RWPE1 (cell line): ENCODE results near the gene DAP.

ENCODE experiments used
- CTCF ChIA-PET: fragments of 350-600 bp; sonication (Branson Sonifier 250); formaldehyde crosslinking; extraction: SDS; loops from one replicate; lab custom pipeline; 2021; lab: Yijun Ruan, JAX
- POLR2A ChIA-PET: fragments of 400-600 bp; formaldehyde crosslinking; extraction: SDS; loops from one replicate; lab custom pipeline; 2020; ENCODE audit warnings: antibody characterized with exemption; ENCODE audit not compliant: low non-redundant PET; lab: Yijun Ruan, JAX
- DNase-seq: peaks from one replicate; pipeline ENCODE4 v3.0.0; 2012; ENCODE audit warnings: low spot score
- H3K27ac ChIP-seq: fragments of 450-650 bp; 2 replicates; pipeline ENCODE4 v1.5.1; 2017
- TF ChIP-seq, protein P1 (sequence below): fragments of 450-650 bp; conservative IDR thresholded peaks from 2 replicates; pipeline ENCODE4 v1.5.1; 2017; ENCODE audit warnings: low read depth, mild to moderate bottlenecking

The DAP gene

DNA sequence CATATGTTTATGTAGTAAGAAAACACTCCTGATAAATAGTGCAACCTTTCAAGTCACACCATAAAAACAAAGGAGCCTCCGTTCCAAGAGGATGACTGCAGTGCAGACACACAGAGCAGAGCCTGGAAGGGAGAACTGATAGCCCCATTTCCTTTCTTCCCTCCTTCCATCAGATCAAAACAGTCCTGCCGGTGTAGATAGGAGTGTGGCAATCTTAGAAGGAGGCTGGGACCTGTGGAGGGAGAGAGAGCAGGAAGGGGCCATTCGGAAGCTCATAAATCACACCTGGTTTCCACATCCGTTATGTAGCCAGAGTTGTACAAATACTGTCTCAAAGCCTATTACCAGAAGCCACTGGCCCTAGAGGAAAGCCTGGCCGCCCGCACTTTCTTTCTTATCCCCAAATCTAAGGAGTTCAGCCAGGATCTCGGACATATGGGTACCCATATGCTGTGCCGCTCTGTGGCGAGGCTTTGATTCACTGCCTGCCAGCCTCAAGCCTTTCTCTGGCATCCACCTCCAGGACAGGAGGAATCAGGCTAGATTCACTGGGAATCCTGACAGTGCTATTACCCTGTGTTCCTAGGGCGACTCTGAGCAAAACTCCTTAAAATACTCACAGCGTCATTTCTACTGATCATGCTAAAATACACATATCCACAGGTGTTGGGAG lies 26.9 kb downstream of the DAP start:
- no peak for DNase-seq
- no peak overlapping the region for H3K27ac ChIP-seq
- TF ChIP-seq, protein P1, sequence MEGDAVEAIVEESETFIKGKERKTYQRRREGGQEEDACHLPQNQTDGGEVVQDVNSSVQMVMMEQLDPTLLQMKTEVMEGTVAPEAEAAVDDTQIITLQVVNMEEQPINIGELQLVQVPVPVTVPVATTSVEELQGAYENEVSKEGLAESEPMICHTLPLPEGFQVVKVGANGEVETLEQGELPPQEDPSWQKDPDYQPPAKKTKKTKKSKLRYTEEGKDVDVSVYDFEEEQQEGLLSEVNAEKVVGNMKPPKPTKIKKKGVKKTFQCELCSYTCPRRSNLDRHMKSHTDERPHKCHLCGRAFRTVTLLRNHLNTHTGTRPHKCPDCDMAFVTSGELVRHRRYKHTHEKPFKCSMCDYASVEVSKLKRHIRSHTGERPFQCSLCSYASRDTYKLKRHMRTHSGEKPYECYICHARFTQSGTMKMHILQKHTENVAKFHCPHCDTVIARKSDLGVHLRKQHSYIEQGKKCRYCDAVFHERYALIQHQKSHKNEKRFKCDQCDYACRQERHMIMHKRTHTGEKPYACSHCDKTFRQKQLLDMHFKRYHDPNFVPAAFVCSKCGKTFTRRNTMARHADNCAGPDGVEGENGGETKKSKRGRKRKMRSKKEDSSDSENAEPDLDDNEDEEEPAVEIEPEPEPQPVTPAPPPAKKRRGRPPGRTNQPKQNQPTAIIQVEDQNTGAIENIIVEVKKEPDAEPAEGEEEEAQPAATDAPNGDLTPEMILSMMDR, result no peak
- ChIA-PET POLR2A (no interaction called here), CTCF (no interaction called here)

DNA sequence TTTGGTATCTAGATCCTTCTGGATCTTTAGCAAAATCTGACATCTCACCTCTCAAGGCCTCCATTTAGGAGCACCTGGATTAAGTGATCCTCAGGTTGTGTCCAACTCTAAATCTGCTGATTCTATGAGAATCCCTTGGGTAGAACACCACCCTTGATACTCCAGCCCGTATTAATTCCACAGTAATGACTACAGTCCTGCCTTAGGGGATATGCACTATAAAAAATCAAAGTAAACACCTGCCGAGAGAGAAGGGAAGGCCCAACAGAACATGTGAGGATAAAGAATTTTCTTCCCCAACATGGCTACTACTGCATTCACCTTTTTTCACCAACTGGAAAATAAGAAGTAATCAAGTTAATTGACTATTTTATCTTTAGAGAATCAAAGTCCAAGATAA lies 27.6 kb downstream of the DAP start:
- no peak overlapping the region for H3K27ac ChIP-seq
- POLR2A ChIA-PET, result no interaction called here
- TF ChIP-seq, protein P1, result no peak
- CTCF ChIA-PET, result no interaction called here
- no peak for DNase-seq

DNA sequence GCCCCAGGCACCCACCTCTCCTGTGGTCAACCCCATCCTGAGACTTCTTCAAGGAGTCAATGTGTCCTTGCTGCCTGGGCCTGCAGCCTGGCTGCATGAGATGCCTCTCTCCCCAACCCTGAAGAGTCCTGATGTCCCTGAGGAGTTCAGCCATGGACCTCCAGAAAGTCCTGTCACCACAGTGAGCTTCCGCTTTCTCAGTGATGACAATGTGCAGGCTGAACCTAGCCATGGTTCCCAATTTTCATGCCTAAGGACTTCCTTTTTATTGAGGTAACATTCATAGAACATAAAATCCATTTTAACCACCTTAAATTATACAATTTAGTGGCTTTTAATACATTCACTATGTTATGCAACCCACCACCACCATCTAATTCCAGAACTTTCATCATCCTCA lies 29.1 kb downstream of the DAP start:
- no peak for DNase-seq
- TF ChIP-seq, protein P1, result no peak
- POLR2A ChIA-PET, result no interaction called here
- CTCF ChIA-PET, result no interaction called here
- no peak overlapping the region for H3K27ac ChIP-seq

DNA sequence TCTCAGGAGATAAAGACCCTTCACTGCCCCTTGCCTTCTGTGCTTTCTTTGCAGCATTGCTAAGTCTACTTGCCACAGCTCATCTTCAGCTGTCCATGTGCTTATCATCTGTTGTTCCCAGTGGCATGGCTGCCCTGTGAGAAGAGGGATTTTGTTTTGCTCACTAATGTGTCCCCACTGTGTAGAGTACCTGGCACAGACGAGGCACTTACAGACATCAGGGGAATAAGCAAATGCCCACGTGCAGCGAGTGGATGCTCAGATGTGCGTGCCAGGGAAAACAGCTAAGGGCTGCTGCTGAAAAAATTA lies 31.0 kb downstream of the DAP start:
- TF ChIP-seq, protein P1, result no peak
- no peak for DNase-seq
- POLR2A ChIA-PET, result no interaction called here
- no peak overlapping the region; the same call in 1 of the 2 replicates for H3K27ac ChIP-seq
- CTCF ChIA-PET, result no interaction called here

DNA sequence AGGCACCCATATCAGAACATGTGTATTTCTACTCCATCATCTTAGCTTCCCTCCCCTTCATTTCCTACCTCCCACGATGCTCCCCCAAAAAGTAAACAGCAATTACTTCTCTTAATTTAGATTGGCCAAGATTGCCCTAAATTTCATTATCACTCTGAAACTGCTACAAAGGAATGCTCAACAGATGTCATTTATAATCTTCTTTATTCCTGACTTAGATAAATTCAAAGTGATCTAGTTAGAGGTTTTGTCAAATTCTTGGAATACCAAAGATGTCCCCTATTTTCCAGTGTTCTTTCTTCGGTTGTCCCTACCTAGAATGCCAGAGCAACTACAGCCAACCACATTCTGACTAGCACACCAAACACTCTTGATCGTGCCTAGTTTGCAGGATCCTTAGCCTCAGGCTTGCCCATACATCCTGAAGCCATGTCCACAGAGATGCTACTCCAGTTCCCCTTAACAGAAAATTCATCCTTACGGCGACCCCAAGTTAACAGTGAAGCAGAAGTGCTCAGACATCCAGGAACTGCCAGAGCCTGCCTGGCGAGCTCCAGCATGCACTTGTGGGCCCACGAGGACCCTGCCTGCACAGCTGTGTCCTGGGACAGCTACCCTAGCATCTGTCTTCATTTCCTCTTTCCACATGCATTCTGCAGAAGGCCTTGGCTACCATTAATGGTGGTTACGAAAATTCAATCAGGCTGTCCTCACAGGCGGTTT lies 31.6 kb downstream of the DAP start:
- CTCF ChIA-PET, result no interaction called here
- no peak overlapping the region; the same call in 1 of the 2 replicates for H3K27ac ChIP-seq
- POLR2A ChIA-PET, result no interaction called here
- TF ChIP-seq, protein P1, result no peak
- no peak for DNase-seq

DNA sequence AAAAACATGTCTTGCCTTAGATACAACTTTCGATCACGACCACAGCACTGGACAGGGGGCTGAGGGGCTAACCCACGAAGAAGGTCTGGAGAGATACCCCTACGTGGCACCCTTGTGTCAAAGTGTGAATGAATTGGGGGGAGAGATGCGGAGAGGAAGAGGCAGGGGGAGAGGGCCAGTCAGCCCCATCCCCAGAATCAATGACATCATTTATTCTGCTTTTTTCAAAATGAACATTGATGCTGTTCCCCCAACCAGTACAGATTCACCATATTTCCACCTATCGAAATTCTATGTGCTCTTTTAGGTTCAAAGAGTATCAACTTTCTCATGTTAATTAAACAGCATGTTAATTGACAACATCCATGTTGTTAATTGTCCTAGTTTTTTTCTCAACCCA lies 32.4 kb downstream of the DAP start:
- TF ChIP-seq, protein P1, result no peak
- no peak overlapping the region for H3K27ac ChIP-seq
- POLR2A ChIA-PET, result no interaction called here
- DNase-seq, result no peak
- CTCF ChIA-PET, result no interaction called here
